ENCODE results near the gene KIF7. TPM values are rescaled to one million over a fixed set of nuclear protein-coding genes. Genes with fewer than 3 reads are reported as not detected.

The KIF7 gene
- total RNA-seq, 4 donors from 2014 or later: 2.0 to 17.3 (median 11.3) TPM

GRCh38 chr15:89653578-89653977, 1.7 kb downstream of the KIF7 start:
- no peak for TF ChIP-seq CTCF (IDR thresholded peaks at IDR 0.05)
- no peak for TF ChIP-seq POLR2A (IDR thresholded peaks at IDR 0.05)
- H3K36me3 ChIP-seq: no peaks in the 10 kb centered on the region
- no peak overlapping the region for H3K27ac ChIP-seq
- no peaks in the 10 kb centered on the region for H3K9me3 ChIP-seq
- no peak overlapping the region for H3K4me3 ChIP-seq
- no peak for DNase-seq
- H3K27me3 ChIP-seq: no peaks in the 10 kb centered on the region
- intact Hi-C loops (cut with DNase I; ENCODE audit: low total_unique reads): no loop called here
- no peaks in the 10 kb centered on the region for H3K4me1 ChIP-seq

- Histone ChIP-seq H3K4me3 (no peak overlapping the region), H3K27ac (no peak overlapping the region), H3K9me3 (no peaks in the 10 kb centered on the region), H3K4me1 (no peaks in the 10 kb centered on the region), H3K27me3 (no peaks in the 10 kb centered on the region), H3K36me3 (no peaks in the 10 kb centered on the region)
- no peak for DNase-seq
- intact Hi-C loops (cut with DNase I; ENCODE audit: low total_unique reads): no loop called here
- TF ChIP-seq POLR2A (IDR thresholded peaks at IDR 0.05): no peak
- TF ChIP-seq CTCF (IDR thresholded peaks at IDR 0.05): no peak
These were observed 2.6 kb downstream of the KIF7 start for GRCh38 chr15:89652666-89653065.

- intact Hi-C loops (cut with DNase I; ENCODE audit: low total_unique reads): no loop called here
- DNase-seq: no peak
- H3K27ac ChIP-seq: no peak overlapping the region
These were observed 3.1 kb downstream of the KIF7 start for GRCh38 chr15:89652131-89652530.

GRCh38 chr15:89649716-89650115, 5.6 kb downstream of the KIF7 start:
- no peak for TF ChIP-seq CTCF (IDR thresholded peaks at IDR 0.05)
- no peak for TF ChIP-seq POLR2A (IDR thresholded peaks at IDR 0.05)
- H3K4me3 ChIP-seq: no peak overlapping the region
- H3K27me3 ChIP-seq: no peaks in the 10 kb centered on the region
- H3K36me3 ChIP-seq: no peaks in the 10 kb centered on the region
- H3K9me3 ChIP-seq: no peaks in the 10 kb centered on the region
- no peak for DNase-seq
- intact Hi-C loops (cut with DNase I; ENCODE audit: low total_unique reads): no loop called here
- H3K4me1 ChIP-seq: no peaks in the 10 kb centered on the region
- H3K27ac ChIP-seq: no peak overlapping the region

More at GRCh38 chr15:89652131-89652530, 3.1 kb downstream of the KIF7 start:
- H3K36me3 ChIP-seq: no peaks in the 10 kb centered on the region
- H3K4me1 ChIP-seq: no peaks in the 10 kb centered on the region
- no peaks in the 10 kb centered on the region for H3K27me3 ChIP-seq
- TF ChIP-seq CTCF (IDR thresholded peaks at IDR 0.05) (no peak), POLR2A (IDR thresholded peaks at IDR 0.05) (no peak)
- no peak overlapping the region for H3K4me3 ChIP-seq
- H3K9me3 ChIP-seq: no peaks in the 10 kb centered on the region

GRCh38 chr15:89649013-89649625, 6.1 kb downstream of the KIF7 start:
- H3K36me3 ChIP-seq: no peaks in the 10 kb centered on the region
- no peak for DNase-seq
- no peaks in the 10 kb centered on the region for H3K4me1 ChIP-seq
- TF ChIP-seq POLR2A (IDR thresholded peaks at IDR 0.05) (no peak), CTCF (IDR thresholded peaks at IDR 0.05) (no peak)
- H3K27ac ChIP-seq: no peak overlapping the region
- H3K9me3 ChIP-seq: no peaks in the 10 kb centered on the region
- no peaks in the 10 kb centered on the region for H3K27me3 ChIP-seq
- no peak overlapping the region for H3K4me3 ChIP-seq
- intact Hi-C loops (cut with DNase I; ENCODE audit: low total_unique reads): no loop called here
